CD14-positive monocyte (primary cell): ENCODE measurements around the gene CHD2. TPM values are rescaled to one million over a fixed set of nuclear protein-coding genes. Genes with fewer than 3 reads are reported as not detected.

Experiments
- DNase-seq, 3 donors: peaks; one replicate each; pipeline ENCODE4 v3.0.0-alpha.2; 2011 to 2022
- H2AFZ ChIP-seq: 2 replicates; pipeline ENCODE4 v1.6.0; 2012; ENCODE audit warnings: mild to moderate bottlenecking, low read depth, low read length, inconsistent platforms; ENCODE audit not compliant: insufficient read depth, poor library complexity, severe bottlenecking
- H3K27ac ChIP-seq, 2 donors: 1 replicate in 1 of 2; 2 replicates in 1 of 2; pipeline ENCODE4 v1.5.1; 2012 to 2013; ENCODE audit warnings: low read length in 2 of 2, control low read depth in 1 of 2, inconsistent platforms in 1 of 2, low read depth in 1 of 2, mild to moderate bottlenecking in 1 of 2
- H3K27me3 ChIP-seq, 2 donors: one replicate each; pipeline versions ENCODE4 v1.6.0 to v1.6.1; 2011 to 2013; ENCODE audit warnings: low read length in 2 of 2; ENCODE audit not compliant: control insufficient read depth in 2 of 2, insufficient read depth in 2 of 2
- H3K36me3 ChIP-seq, 2 donors: replicated peaks in 1 of 2; 1 replicate in 1 of 2; 2 replicates in 1 of 2; pipeline versions ENCODE4 v1.5.1 to v1.6.1; 2012 to 2013; ENCODE audit warnings: low read length in 2 of 2, control low read depth in 1 of 2, inconsistent platforms in 1 of 2, mild to moderate bottlenecking in 1 of 2; ENCODE audit not compliant: insufficient read depth in 2 of 2, control insufficient read depth in 1 of 2
- H3K4me1 ChIP-seq, 2 donors: 1 replicate in 1 of 2; 2 replicates in 1 of 2; pipeline versions ENCODE4 v1.5.1 to v1.6.1; 2012 to 2013; ENCODE audit warnings: low read length in 2 of 2, control low read depth in 1 of 2, inconsistent platforms in 1 of 2, mild to moderate bottlenecking in 1 of 2, moderate library complexity in 1 of 2; ENCODE audit not compliant: insufficient read depth in 2 of 2, control insufficient read depth in 1 of 2
- H3K4me2 ChIP-seq: replicated peaks from 2 replicates; pipeline ENCODE3; 2012; ENCODE audit warnings: low read length, moderate library complexity, mild to moderate bottlenecking; ENCODE audit not compliant: poor library complexity, severe bottlenecking; ENCODE audit errors: extremely low read depth
- H3K4me3 ChIP-seq, 3 experiments: fragments of 200-600 bp in 1 of 3; sonication (generic) in 1 of 3; replicated peaks in 1 of 3; 1 replicate in 2 of 3; 2 replicates in 1 of 3; pipeline ENCODE4 v1.5.1; 2011 to 2013; ENCODE audit warnings: low read length in 3 of 3, mild to moderate bottlenecking in 3 of 3, control low read depth in 2 of 3, low read depth in 2 of 3, inconsistent platforms in 1 of 3, moderate library complexity in 1 of 3
- H3K79me2 ChIP-seq: 2 replicates; pipeline ENCODE4 v1.6.0; 2012; ENCODE audit warnings: mild to moderate bottlenecking, control low read depth, inconsistent platforms, low read length, moderate library complexity; ENCODE audit not compliant: insufficient read depth
- H3K9ac ChIP-seq: 2 replicates; pipeline ENCODE4 v1.6.0; 2017; ENCODE audit warnings: low read length, mild to moderate bottlenecking; ENCODE audit not compliant: insufficient read depth, poor library complexity, severe bottlenecking
- H3K9me3 ChIP-seq, 2 donors: replicated peaks in 1 of 2; 1 replicate in 1 of 2; 2 replicates in 1 of 2; pipeline versions ENCODE4 v1.5.1 to v1.6.1; 2012 to 2013; ENCODE audit warnings: low read length in 2 of 2, control low read depth in 1 of 2; ENCODE audit not compliant: control insufficient read depth in 1 of 2, insufficient read depth in 1 of 2
- H4K20me1 ChIP-seq: 2 replicates; pipeline ENCODE4 v1.6.0; 2012; ENCODE audit warnings: mild to moderate bottlenecking, low read length, control low read depth, moderate library complexity; ENCODE audit not compliant: insufficient read depth
- H3K27ac Mint-ChIP-seq, 7 donors: one replicate each; pipeline ENCODE4 v1.8.0; 2020; ENCODE audit warnings: mild to moderate bottlenecking in 7 of 7, mixed read lengths in 7 of 7, moderate library complexity in 6 of 7, inconsistent platforms in 2 of 7
- H3K27me3 Mint-ChIP-seq, 3 donors: one replicate each; pipeline ENCODE4 v1.8.0; 2021 to 2022; ENCODE audit warnings: low read depth in 3 of 3, mild to moderate bottlenecking in 3 of 3, mixed read lengths in 3 of 3, moderate library complexity in 3 of 3, inconsistent platforms in 1 of 3
- H3K36me3 Mint-ChIP-seq, 2 donors: one replicate each; pipeline ENCODE4 v1.8.0; 2020; ENCODE audit warnings: mixed read lengths in 2 of 2, inconsistent platforms in 1 of 2, mild to moderate bottlenecking in 1 of 2
- H3K4me1 Mint-ChIP-seq: one replicate; pipeline ENCODE4 v1.8.0; 2020; ENCODE audit warnings: mild to moderate bottlenecking, mixed read lengths
- H3K4me3 Mint-ChIP-seq, 2 donors: one replicate each; pipeline ENCODE4 v1.8.0; 2020; ENCODE audit warnings: mild to moderate bottlenecking in 2 of 2, mixed read lengths in 2 of 2, moderate library complexity in 1 of 2
- H3K9me3 Mint-ChIP-seq, 7 donors: one replicate each; pipeline ENCODE4 v1.8.0; 2020 to 2022; ENCODE audit warnings: mixed read lengths in 7 of 7, mild to moderate bottlenecking in 6 of 7, moderate library complexity in 6 of 7, inconsistent platforms in 2 of 7
- WGBS: methylation state at CpG from one replicate; pipeline ENCODE4 v1.1.5; 2013; ENCODE audit warnings: missing lambda C conversion rate; ENCODE audit not compliant: insufficient coverage; 5-methylcytosine and 5-hydroxymethylcytosine counted together
- intact Hi-C, 2 donors: fragments of 100-400 bp; cut with micrococcal nuclease; formaldehyde crosslinking; loops; one replicate each; pipeline versions ENCODE4 v1.15.0 to v1.15.1; 2023
- polyA plus RNA-seq, 3 donors: library from polyadenylated mRNA; depleted of rRNA in 1 of 3; unstranded in 2 of 3; stranded (reverse) in 1 of 3; fragments of 300-500 nt in 2 of 3; fragments of >200 nt in 1 of 3; fragmentation: Illumina TruSeq in 2 of 3; gene quantifications; 1 replicate in 2 of 3; 2 replicates in 1 of 3; pipeline ENCODE4 v1.2.3, GENCODE V29; 2012 to 2021
- TF ChIP-seq, protein P1 (sequence below): fragments of 200-600 bp; IDR thresholded peaks from one replicate; pipeline ENCODE4 v1.8.0; 2022; ENCODE audit warnings: antibody characterized with exemption, mild to moderate bottlenecking

CHD2 gene
- polyA plus RNA-seq, 3 donors, result 9.6 to 61.2 (median 11.4) TPM

DNA sequence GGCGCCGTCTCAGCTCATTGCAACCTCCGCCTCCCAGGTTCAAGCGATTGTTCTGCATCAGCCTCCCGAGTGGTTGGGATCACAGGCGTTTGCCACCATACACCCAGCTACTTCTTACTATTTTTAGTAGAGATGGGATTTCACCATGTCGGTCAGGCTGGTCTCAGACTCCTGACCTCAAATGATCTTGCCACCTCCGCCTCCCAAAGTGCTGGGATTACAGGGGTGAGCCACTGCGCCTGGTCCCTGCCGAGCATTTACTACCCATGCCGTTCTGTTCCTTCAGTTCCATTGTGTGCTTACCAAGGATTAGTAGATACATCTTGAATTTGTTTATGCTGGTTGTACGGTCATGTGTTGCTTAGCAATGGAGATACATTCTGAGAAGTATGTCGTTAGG lies 10.3 kb downstream of the CHD2 start:
- WGBS, result 73% methylated on average over 5 of the region's 13 CpGs
- Histone ChIP-seq H3K4me2 (peak overlapping the region; percentile 45), H3K79me2 (peaks cover 100% of the 10 kb centered on the region), H3K36me3 (peaks cover 4 to 8% of the 10 kb centered on the region in 2 donors), H3K4me1 (peaks cover 96 to 99% of the 10 kb centered on the region in 2 donors), H4K20me1 (peaks cover 26% of the 10 kb centered on the region), H3K9me3 (no peaks in the 10 kb centered on the region), H3K27ac (peak overlapping the region; percentile 59 to 65), H2AFZ (no peak overlapping the region), H3K4me3 (peak overlapping the region in 1 of 3 experiments; percentile 44), H3K9ac (no peak overlapping the region), H3K27me3 (no peaks in the 10 kb centered on the region)
- Mint-ChIP-seq H3K36me3 (peaks cover 40 to 51% of the 10 kb centered on the region in 2 donors), H3K4me3 (no peak overlapping the region), H3K27me3 (no peaks in the 10 kb centered on the region), H3K9me3 (no peaks in the 10 kb centered on the region), H3K27ac (peak overlapping the region; percentile 74 to 96 (median 92)), H3K4me1 (peaks cover 94% of the 10 kb centered on the region)
- TF ChIP-seq, protein P1, sequence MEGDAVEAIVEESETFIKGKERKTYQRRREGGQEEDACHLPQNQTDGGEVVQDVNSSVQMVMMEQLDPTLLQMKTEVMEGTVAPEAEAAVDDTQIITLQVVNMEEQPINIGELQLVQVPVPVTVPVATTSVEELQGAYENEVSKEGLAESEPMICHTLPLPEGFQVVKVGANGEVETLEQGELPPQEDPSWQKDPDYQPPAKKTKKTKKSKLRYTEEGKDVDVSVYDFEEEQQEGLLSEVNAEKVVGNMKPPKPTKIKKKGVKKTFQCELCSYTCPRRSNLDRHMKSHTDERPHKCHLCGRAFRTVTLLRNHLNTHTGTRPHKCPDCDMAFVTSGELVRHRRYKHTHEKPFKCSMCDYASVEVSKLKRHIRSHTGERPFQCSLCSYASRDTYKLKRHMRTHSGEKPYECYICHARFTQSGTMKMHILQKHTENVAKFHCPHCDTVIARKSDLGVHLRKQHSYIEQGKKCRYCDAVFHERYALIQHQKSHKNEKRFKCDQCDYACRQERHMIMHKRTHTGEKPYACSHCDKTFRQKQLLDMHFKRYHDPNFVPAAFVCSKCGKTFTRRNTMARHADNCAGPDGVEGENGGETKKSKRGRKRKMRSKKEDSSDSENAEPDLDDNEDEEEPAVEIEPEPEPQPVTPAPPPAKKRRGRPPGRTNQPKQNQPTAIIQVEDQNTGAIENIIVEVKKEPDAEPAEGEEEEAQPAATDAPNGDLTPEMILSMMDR, result no peak
- no peak for DNase-seq
- intact Hi-C loops, result no loop called here

GRCh38 chr15:92914103-92914499 lies 14.0 kb downstream of the CHD2 start:
- no peaks in the 10 kb centered on the region for H3K9me3 ChIP-seq
- peaks cover 77% of the 10 kb centered on the region for H3K4me1 Mint-ChIP-seq
- H3K4me3 Mint-ChIP-seq, result no peak overlapping the region
- H3K4me2 ChIP-seq, result peak overlapping the region; percentile 63
- no peak for DNase-seq
- H3K36me3 ChIP-seq, result peaks cover 4 to 21% of the 10 kb centered on the region in 2 donors
- peak overlapping the region in 6 of 7 donors; percentile 65 to 94 (median 92) for H3K27ac Mint-ChIP-seq
- H3K4me3 ChIP-seq, result peak overlapping the region in 1 of 3 experiments; percentile 44
- peaks cover 38% of the 10 kb centered on the region in 2 donors for H3K36me3 Mint-ChIP-seq
- intact Hi-C loops, result no loop called here
- H3K27ac ChIP-seq, result peak overlapping the region in 1 of 2 donors; percentile 80
- no peak overlapping the region for H2AFZ ChIP-seq
- peaks cover 78 to 93% of the 10 kb centered on the region in 2 donors for H3K4me1 ChIP-seq
- no peaks in the 10 kb centered on the region for H3K27me3 ChIP-seq
- no peaks in the 10 kb centered on the region for H3K27me3 Mint-ChIP-seq
- TF ChIP-seq, protein P1, result no peak
- H3K9me3 Mint-ChIP-seq, result no peaks in the 10 kb centered on the region
- H3K9ac ChIP-seq, result no peak overlapping the region
- WGBS, result no CpG with 5 or more reads among the region's 1 CpG
- H4K20me1 ChIP-seq, result peaks cover 21% of the 10 kb centered on the region
- peaks cover 100% of the 10 kb centered on the region for H3K79me2 ChIP-seq
